ENCODE results near the gene RFWD3.
A peak's percentile ranks its signal among the peaks of the same experiment; 100 is the strongest.

The RFWD3 gene

DNA sequence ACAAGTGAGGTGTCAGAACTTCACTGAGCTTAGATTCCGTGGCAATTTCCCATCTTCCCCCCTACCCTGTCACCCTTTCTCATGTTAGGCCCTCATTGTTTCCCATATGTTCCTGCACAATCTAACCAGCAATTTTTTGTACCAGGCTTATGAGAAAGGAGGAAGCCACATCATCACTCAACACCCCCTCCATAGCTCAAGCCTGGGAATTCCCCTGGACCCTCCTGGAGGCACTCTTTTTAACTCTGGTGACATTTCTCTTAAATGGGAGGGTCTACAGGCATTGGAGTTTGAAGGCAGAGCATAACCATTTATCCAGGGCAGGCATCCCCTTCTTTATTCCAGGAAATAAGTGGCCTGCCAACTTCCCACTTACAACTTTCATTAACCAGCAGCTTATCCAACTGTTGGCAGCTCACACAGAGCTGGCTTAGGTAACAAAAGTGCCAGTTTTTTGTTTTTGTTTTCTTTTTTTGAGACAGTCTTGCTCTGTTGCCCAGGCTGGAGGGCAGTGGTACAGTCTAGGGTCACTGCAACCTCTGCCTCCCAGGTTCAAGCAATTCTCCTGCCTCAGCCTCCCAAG lies 49.4 kb downstream of the RFWD3 start:
- DNase-seq (ENCODE audit: low read depth) = no peak

DNA sequence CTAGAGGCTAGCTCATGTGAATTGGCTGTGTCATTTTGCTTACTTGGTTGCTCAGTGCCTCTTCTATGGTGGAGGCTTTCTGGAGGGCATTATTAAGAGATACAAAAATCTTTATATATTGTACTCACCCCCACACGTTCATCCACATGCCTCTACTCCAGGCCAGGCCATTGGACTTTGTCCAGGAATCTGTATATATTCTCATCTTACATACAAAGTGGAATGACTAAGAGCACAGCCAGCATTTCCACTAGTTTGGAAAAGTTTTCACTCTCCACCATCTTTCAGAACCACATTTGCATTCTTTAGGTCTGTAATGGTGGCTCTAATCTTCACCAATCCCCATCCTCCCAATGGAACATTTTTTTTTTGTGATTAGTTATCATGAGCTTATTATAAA lies 55.0 kb downstream of the RFWD3 start:
- DNase-seq (ENCODE audit: low read depth) = no peak

DNA sequence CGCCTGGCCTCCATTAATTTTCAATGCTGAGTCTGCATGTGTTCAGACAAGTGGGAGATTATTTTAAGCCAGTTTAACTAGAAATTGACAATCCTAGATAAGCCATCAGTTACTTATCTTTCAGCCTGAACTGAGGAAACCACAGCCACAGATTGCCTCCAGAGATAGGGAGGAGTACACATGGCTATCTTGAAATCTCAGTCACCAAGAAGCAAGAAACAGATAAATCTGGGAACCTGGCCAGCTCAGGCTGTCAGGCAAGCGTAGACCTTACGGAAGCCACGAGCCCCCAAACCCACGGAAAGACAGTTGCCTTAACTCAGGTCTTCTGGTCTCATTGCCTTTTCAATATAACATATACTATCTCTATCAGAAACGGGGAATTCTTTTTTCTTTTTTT lies 57.7 kb downstream of the RFWD3 start:
- no peak for DNase-seq (ENCODE audit: low read depth)

DNA sequence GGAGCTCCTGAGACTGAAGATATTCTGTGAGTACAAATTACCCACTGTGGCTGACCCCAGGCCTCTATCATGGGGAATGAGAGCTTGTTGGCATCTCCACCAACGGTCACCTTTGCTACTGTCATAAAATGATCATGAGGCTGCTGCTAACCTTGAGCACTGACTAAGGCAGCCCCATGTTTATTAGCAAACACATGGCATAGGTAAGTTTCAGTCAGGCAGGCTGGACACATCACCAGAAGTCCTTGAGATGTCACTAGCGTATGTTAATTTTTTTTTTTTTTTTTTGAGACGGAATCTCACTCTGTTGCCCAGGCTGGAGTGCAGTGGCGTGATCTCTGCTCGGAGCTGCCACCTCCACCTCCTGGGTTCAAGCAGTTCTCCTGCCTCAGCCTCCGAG lies 58.3 kb downstream of the RFWD3 start:
- no peak for DNase-seq (ENCODE audit: low read depth)

DNA sequence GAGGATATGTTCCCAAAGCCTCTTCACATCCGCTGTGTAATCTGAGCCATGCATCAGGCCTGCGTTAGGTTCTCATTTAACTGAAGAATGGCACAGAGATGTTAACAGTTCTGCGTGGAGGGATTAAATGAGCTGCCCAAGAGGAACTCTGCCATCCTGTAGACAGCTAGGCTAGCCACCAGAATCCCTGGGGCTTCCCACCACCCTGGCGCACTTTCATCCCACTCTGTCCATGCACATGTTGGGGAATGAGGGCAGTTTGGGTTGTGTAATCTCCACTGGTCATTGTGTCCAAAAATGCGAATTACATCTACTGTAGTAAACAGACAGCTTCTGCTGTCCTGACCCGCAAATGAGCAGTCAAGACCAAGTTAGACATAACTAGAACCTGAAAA lies 58.7 kb downstream of the RFWD3 start:
- DNase-seq (ENCODE audit: low read depth) = no peak

DNA sequence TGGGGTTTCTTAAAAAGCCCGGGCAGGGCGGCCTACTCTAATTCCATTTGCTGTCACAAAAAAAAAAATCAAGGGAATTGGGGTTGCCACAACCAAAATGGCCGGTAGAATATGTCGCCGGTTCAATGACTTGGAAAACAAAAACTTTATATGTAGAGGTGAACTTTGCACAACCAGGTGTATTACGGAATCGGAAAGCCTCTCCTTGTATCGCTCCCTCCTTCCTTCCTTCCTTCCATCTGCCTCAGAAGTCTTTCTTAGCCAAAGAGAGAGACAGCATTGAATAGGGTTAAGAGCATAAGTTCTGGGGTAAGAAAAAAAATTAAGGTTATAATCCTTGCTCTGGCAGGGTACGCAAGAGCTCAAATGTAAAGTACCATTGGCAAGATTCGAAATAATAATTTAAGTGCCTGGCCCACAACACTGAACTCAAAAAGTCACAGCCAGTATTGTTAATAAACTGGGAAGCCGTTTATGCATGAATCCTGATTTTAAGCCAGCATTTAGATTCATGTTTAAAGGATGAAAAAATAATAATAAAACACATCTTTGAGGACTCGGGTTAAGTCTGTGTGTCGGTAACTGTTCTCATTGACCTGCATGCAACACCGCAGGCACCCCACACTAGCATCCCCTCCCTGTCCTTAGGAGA lies 59.2 kb downstream of the RFWD3 start:
- no peak for DNase-seq (ENCODE audit: low read depth)

DNA sequence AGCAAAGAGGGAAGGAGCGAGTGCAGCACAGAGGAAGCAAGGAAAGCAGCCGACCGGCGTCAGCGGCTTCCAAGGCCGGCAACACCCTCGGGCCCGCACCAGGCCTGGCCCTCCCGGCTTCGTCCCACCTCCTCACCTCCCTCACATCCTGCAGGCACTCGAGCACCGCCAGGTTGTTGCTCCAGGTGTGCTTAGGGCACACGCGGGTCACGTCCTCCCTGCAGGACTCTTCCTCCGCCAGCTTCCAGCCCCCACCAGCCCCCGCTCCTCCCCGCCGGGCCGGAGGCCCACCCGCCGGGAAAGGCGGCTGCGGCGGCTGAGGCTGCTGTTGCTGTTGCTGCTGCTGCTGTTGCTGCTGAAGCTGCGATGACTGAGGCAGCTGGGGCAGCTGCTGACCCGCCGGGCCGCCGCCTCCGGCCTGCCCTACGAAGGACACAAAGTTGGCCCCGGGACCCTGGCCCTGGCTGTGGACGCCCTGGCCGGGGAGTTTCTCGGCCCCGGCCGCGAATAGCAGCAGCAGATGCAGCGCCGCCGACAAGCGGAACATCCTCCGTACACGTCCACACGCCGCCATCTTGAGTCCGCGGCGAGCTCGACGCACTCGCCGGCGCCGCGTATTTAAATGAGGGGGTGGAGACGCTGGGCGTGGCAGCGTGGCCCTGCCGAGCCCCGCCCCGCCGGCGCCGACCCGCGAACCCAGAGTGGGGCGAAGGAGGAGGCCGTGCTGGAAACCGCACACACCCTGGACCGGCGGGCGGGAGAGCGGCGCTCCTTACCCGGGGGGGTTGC lies 60.0 kb downstream of the RFWD3 start, which contains the start of gene GLG1:
Gene GLG1, minus strand, starts transcription at position 594 of the 789 bp plus-strand sequence. Its CDS starts 20 bp downstream, at position 574.
- peak; percentile 87 for DNase-seq (ENCODE audit: low read depth)

DNA sequence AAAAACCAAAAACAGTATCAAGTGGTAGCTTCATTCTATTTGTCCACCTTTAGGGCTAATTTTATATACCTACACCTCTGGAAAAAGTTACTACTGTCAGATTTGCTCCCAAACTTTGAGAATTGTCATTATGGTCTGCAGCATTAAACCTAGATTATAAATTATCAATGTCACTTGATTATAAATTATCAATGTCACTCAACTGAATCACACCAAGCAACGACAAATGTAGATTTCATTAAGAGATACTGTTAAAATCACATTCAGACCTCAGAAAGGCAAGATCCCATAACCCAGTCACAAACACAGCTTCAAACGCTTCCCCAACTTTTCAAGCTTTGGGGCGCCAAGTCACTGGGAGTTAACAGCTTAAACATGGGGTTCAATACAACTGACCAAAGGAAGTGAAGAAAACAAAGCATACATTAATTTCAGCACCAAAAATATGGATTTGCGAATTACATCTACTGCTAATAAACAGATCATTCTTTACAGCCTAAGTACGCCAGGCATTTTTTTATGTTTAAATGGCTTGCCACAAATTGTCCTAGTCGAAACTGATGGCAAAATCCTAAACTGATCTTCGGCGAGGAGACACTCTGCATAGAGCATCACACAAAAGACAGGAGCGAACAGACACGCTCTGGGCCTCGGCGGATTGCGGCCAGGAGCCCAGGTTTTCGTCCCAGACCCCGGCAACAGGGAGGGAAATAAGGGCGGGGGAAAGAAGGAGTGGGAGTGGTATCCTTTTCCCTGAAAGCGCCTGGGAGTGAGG lies 60.7 kb downstream of the RFWD3 start:
- DNase-seq (ENCODE audit: low read depth) = no peak

DNA sequence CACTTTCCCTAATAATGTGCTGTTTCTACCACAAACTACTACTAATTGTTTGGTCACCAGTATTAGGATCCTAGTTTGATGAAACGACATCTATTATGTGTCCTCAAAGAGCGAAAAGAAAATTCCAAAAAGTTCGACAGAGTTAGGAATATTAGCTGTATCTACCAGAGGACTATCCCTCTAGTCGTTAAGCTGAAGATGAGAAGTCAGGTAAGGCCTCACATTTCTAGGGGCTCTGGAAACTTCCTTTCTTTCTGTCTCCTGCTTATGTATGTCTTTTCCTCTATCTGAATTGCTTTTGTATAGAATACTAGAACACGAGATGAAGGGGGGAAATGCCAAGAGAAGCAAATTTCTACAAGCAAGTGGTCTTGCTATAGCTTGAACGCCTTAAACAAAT lies 61.3 kb downstream of the RFWD3 start:
- DNase-seq (ENCODE audit: low read depth) = no peak

DNA sequence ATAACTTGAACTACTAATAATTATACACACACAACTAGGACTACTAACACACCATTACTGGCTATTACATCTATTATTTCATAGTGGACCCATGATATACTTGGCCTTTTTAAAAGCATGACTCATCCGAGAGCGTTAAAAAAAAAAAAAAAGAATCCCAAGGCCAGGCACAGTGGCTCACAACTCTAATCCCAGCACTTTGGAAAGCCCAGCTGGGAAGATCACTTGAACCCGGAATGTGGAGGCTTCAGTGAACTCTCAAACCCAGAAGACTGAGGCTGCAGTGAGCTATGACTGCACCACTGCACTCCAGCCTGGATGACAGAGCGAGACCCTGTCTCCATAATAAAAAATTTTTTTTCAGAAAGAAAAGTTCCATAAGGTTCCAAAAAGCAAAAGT lies 62.8 kb downstream of the RFWD3 start:
- no peak for DNase-seq (ENCODE audit: low read depth)

DNA sequence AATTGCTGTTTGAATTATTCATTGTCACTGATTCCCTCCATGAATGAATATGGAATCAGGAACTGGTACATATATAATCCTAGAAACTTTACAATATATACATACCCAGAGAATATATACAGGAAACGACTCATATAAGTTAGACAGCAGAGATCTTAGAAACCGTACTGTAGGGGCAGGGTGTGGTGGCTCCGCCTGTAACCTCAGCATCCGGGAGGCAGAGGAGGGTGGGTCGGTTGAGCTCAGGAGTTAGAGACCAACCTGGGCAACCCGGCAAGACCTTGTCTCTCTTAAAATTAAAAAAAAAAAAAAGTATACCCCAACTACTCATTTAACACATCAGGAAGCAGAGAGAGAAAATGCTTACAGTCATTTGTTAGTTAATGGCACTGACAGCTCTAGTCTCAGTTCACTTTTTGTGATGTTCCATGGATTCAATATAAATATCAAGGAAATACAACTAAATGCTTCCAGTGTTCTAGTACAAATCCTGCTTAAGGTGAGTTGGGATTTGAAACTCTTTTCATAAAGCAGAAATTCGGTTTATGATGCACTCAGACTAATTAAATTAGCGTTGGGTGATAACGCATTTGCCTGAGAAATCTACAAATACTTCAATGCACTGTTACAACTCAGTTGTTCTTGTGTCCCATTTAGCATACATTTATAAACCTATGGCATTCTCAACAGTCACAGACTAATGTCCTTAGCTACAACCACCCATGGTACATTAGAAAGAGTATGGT lies 65.4 kb downstream of the RFWD3 start:
- DNase-seq (ENCODE audit: low read depth) = peak; percentile 24

DNA sequence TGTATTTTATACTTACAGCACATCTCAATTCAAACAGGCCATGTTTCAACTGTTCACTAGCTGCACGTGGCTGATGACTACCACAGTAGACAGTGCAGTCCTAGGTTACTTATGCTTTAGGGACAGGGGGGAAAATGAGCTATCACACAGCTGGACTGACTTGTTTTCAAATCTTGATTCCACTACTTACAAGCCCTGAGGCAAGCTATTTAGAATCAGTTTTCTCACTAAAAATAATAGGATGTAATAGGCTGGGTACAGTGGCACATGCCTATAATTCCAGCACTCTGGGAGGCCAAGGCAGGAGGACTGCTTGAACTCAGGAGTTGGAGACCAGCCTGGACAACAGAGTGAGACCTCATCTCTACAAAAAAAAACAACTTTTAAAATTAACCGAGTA lies 70.1 kb downstream of the RFWD3 start:
- no peak for DNase-seq (ENCODE audit: low read depth)

DNA sequence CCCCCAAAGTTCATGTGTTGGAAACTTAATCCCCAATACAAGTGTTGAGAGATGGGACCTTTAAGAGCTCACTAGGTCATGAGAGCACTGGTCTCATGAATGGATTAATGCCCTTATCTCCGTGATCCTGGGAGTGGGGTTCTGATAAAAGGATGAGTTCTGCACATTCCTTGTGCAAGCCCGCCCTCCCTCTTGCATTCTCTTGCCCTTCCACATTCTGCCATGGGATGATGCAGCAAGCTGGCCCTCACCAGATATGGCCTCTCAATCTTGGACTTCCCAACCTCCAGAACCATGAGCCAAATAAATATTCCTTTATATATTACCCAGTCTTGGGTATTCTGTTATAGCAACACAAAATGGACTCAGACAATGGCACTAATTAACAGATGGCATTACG lies 73.8 kb downstream of the RFWD3 start:
- no peak for DNase-seq (ENCODE audit: low read depth)

DNA sequence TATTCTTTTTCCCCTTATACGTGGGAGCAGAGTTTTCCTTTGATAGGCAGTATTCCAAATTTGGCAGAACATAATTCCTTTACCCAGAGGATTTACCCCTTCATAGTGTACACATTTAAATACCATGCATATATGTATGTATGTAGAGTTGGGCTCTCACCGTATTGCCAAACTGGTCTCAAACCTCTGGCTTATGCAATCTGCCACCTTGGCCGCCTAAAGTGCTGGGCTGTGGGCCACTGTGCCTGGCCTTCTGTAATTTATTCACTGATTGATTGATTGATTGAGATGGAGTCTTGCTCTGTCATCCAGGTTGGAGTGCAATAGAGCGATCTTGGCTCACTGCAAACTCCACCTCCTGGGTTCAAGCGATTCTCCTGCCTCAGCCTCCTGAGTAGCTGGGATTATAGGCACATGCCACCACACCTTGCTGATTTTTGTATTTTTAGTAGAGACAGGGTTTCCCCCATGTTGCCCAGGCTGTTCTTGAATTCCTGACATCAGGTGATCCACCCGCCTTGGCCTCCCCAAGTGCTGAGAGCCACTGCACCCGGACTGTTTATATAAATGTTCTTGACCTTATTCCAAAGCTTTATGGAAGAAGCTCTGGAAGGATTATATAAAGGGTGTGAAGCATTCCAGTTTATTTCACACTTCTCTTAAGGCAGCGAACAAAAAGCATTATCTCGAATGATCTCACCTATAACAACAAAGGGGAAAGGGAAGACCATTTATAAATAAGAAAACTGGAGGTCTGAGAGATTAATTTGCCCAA lies 74.6 kb downstream of the RFWD3 start:
- no peak for DNase-seq (ENCODE audit: low read depth)

DNA sequence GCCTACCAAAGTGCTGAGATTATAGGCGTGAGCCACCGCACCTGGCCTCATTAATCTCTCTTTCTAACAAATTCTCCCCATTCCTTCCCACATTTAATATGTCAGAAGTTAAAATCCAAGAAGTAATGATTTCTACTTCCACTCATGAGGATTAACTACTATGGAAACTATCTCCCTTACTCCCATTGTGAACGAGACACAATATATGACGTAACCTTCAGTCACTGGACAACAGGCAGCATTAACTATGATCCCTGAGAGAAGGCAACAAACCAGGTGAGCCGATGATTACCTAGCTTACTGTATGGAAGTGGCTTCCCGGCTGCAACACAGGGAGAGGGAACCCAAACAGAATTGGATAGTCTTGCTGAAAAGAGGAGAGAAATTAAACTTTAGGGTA lies 79.7 kb downstream of the RFWD3 start:
- no peak for DNase-seq (ENCODE audit: low read depth)

DNA sequence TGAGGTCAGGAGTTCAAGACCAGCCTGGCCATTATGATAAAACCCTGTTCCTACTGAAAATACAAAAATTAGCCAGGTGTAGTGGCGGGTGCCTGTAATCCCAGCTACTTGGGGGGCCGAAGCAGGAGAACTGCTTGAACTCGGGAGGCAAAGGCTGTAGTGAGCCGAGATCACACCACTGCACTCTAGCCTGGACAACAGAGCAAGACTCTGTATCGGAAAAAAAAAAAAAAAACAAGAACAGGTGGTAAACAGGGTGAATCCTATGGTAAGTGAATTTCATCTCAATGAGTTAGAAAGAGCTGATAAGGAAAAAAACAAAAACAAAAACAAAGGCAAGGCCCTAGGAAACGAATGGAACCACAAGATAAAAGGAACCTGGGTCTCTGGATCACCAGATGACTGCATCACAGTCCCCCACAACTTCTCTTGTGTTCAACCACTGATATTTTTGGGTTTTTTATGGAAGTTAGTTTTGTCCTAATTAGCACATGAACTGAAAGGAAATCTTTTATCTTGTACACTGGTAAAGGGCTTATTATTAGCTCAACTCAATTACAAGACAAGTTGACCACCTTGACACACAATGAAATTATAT lies 80.7 kb downstream of the RFWD3 start:
- no peak for DNase-seq (ENCODE audit: low read depth)

DNA sequence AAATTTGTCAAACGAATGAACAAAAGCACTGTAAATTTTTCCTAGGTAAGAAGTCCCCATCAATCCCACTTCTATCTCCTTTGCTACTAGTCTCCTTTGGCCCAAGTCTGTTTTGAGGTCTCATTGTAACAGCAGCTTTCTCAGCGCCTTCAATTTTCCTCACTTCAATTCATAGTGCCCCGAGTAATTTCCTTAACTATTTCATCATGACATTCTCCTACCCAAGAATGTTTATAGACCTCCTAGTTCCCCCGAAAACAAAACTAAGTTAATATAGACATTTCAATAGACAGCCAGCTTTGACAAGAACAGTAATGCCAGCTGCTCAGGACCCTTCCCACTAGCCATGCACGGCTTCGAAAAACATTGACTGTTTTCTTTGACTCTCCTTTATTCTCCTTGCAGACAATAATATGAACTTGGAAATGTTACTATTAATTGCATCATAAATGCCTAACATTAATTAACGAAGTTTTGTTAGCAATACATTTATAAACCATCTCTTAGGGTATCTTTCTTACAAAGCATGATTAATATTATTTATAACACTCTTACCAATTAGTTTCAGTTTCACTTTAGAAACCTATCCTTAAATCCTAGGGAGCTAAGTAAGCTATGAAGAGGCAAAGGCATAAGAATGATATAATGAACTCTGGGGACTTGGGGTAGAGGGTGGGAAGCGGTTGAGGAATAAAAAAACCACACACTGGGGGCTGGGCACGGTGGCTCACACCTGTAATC lies 82.6 kb downstream of the RFWD3 start:
- DNase-seq (ENCODE audit: low read depth) = no peak

DNA sequence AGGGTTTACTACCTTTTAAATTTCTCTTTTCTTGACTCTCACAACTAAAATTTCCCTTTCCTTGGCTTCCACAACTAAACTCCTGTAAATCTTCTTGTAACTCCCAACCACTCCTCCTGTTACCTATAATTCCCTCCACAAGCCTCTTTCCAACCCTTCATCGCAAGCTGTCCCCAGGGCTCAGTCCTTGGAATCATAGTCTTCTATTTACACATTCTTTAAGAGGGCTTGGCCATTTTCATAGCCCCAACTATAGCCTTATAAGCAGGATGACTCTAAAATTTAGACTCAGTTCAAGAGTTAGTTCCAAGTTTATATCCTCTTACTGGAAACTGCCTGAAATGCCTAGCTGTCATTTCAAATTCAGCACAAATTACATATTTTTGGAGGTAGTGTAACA lies 83.7 kb downstream of the RFWD3 start:
- DNase-seq (ENCODE audit: low read depth) = no peak

DNA sequence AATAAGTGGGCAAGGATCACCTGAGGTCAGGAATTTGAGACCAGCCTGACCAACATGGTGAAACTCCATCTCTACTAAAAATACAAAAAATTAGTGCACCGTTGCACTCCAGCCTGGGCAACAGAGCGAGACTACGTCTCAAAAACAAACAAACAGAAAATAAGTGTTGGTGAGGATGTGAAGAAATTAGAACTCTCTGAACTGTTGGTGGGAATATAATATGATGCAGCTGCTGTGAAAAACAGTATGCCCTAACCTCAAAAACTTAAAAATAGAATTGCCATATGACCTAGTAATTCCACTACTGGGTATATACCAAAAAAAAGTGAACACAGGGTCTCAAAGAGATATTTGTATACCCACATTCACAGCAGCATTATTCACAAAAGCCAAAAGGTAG lies 85.8 kb downstream of the RFWD3 start:
- no peak for DNase-seq (ENCODE audit: low read depth)

DNA sequence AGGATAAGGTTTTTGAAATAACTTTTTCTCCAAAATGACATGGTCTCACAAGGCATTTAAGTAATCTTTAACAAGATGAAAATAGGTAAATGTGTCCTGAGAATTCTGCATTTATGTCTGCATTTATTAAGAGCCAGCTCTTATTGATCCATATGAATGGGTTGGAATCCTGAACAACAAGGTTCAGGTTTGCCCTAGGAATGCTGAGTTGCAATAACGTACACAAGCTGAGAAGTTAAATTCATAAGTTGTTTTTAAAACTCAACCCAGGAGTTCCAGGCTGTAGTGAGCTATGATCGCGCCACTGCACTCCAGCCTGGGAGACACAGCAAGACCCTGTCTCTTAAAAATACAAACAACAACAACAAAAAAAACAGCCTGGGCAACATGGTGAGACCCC lies 87.8 kb downstream of the RFWD3 start:
- no peak for DNase-seq (ENCODE audit: low read depth)
